Middle frontal gyrus (tissue), 1 donor: ENCODE results near the gene KPNA5.
"Not testable (repeated sequence)": the region's sequence is repeated elsewhere in the genome, so short reads cannot be mapped to it uniquely, and the experiment has no call there.

ENCODE experiments used
- DNase-seq: peaks from one replicate; pipeline ENCODE4 v3.0.0-alpha.2; 2015; ENCODE audit warnings: low spot score; ENCODE audit errors: extremely low spot score

Gene KPNA5

GRCh38 chr6:116697480-116697879 is 16.5 kb downstream of the KPNA5 start:
- DNase-seq: no peak

GRCh38 chr6:116703888-116704287 is 22.9 kb downstream of the KPNA5 start:
- not testable (repeated sequence) for DNase-seq

GRCh38 chr6:116705917-116706316 is 24.9 kb downstream of the KPNA5 start:
- DNase-seq: no peak

GRCh38 chr6:116714296-116714695 is 33.3 kb downstream of the KPNA5 start:
- DNase-seq: no peak

- no peak for DNase-seq
Observed at GRCh38 chr6:116714761-116715160, 33.8 kb downstream of the KPNA5 start.

- DNase-seq: no peak
Observed at GRCh38 chr6:116726947-116727346, 45.9 kb downstream of the KPNA5 start.

GRCh38 chr6:116730513-116730912 is 49.5 kb downstream of the KPNA5 start:
- DNase-seq: no peak

GRCh38 chr6:116737004-116737403 is 56.0 kb downstream of the KPNA5 start:
- DNase-seq: no peak

- DNase-seq: not testable (repeated sequence)
Observed at GRCh38 chr6:116740486-116740885, 59.5 kb downstream of the KPNA5 start.

GRCh38 chr6:116741571-116741970 is 60.6 kb downstream of the KPNA5 start:
- no peak for DNase-seq

GRCh38 chr6:116745176-116745575 is 64.2 kb downstream of the KPNA5 start:
- no peak for DNase-seq

GRCh38 chr6:116761779-116762178 is 80.8 kb downstream of the KPNA5 start:
- DNase-seq: no peak

- DNase-seq: no peak
Observed at GRCh38 chr6:116762235-116762634, 81.2 kb downstream of the KPNA5 start.

- DNase-seq: no peak
Observed at GRCh38 chr6:116763048-116763447, 82.0 kb downstream of the KPNA5 start.

- DNase-seq: no peak
Observed at GRCh38 chr6:116763906-116764628, 83.1 kb downstream of the KPNA5 start.

GRCh38 chr6:116764629-116764960 is 83.6 kb downstream of the KPNA5 start:
- no peak for DNase-seq

- no peak for DNase-seq
Observed at GRCh38 chr6:116764961-116765841, 84.2 kb downstream of the KPNA5 start, which contains the start of gene FAM162B. FAM162B (minus strand) TSS chr6:116765719; CDS start chr6:116765576, 143 bp downstream.

GRCh38 chr6:116766506-116767176 is 85.6 kb downstream of the KPNA5 start:
- DNase-seq: no peak

- no peak for DNase-seq
Observed at GRCh38 chr6:116767715-116768114, 86.7 kb downstream of the KPNA5 start.

- no peak for DNase-seq
Observed at GRCh38 chr6:116772450-116772849, 91.4 kb downstream of the KPNA5 start.

GRCh38 chr6:116773886-116774285 is 92.9 kb downstream of the KPNA5 start:
- no peak for DNase-seq

- no peak for DNase-seq
Observed at GRCh38 chr6:116779573-116780164, 98.7 kb downstream of the KPNA5 start.
